GM12801 (cell line): Measurements from ENCODE around the gene ASCL3.

Source experiments
- TF ChIP-seq, protein P1 (sequence below): IDR thresholded peaks from one replicate; pipeline ENCODE4 v1.5.1; 2011; ENCODE audit warnings: control low read depth; ENCODE audit not compliant: insufficient read length; ENCODE audit errors: extremely low read depth

ASCL3 gene

DNA sequence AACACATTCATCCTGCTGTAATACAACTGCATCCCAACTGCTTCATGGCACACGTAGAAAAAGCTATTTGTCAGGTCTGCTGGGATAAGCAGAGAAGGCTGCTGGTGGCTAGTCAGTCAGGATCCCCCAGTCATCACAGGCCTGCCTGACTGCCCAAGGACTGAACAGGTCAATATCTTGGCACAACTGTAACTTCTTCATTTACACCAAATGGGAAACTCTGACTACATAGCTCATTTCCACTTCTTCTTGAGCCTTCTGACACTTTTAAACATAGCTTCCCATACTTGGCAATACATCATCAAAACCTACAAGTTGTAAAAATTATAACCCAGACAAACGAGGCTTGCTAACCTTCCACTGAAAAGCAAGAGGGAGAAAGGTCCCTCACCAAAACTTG, 18.6 kb upstream of the ASCL3 start:
- TF ChIP-seq, protein P1, sequence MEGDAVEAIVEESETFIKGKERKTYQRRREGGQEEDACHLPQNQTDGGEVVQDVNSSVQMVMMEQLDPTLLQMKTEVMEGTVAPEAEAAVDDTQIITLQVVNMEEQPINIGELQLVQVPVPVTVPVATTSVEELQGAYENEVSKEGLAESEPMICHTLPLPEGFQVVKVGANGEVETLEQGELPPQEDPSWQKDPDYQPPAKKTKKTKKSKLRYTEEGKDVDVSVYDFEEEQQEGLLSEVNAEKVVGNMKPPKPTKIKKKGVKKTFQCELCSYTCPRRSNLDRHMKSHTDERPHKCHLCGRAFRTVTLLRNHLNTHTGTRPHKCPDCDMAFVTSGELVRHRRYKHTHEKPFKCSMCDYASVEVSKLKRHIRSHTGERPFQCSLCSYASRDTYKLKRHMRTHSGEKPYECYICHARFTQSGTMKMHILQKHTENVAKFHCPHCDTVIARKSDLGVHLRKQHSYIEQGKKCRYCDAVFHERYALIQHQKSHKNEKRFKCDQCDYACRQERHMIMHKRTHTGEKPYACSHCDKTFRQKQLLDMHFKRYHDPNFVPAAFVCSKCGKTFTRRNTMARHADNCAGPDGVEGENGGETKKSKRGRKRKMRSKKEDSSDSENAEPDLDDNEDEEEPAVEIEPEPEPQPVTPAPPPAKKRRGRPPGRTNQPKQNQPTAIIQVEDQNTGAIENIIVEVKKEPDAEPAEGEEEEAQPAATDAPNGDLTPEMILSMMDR: no peak

DNA sequence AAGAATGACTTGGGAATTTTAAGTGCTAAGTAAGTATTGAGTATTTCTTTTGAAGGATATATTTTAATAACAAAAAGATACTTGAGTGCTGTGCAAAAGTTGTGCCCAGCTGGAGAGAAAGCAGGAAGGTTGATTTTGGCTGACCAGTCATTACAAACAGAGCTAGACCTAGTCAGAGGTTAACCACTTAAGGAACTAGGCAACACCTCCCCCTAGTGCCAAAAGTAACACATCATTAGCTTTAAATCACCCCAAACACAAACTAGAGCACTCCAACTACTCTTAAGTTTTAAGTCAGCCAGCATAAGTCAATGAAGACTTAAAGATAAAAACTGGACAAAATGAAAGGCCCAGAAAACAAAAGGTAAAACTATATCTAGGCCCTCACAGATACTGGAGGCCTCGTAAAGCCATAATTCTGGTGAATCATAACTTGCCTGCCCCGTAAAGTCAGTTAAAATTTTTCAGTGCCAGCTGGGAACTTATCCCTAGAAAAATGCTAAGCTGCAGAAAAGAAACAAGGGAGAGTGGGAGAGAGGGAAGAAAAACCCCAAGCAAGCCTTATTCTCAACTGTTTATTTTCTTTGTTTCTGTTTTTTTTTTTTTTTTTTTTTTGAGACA, 16.8 kb upstream of the ASCL3 start:
- TF ChIP-seq, protein P1: no peak

DNA sequence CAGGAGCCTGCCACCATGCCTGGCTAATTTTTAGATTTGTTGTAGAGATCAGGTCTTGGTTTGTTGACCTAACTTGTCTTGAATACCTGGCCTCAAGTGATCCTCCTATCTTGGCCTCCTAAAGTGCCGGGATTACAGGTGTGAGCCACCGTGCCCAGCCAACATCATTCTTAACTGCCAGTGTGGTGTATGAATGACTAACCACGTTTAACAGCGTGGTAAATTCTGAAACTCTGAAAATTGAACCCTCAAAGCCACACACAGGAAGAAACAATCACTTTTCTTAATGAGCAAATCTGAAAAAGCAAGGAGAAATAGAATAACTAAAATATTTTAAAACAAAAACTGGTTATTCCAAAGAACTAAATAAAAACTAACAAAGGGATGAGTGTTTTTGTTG, 14.0 kb upstream of the ASCL3 start:
- TF ChIP-seq, protein P1: no peak

DNA sequence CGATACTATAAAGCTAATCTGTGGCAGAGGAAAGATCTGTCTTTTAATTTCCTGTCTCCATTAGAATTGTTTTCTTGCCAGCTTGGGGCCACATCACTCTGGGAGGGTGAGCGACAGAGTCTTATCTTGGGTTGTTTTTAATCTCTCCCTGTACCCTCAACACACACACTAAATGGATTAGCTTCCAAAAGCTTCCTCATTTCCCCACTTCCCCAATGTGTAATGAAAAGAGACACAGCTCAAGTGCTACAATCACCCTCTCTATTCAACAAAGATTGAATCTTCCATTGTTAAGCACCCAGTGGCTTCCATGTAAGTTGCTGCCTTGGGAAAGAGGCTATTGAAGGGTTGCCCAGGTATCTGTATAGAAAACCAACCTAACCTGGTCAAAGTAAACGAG, 6.1 kb upstream of the ASCL3 start:
- TF ChIP-seq, protein P1: no peak

DNA sequence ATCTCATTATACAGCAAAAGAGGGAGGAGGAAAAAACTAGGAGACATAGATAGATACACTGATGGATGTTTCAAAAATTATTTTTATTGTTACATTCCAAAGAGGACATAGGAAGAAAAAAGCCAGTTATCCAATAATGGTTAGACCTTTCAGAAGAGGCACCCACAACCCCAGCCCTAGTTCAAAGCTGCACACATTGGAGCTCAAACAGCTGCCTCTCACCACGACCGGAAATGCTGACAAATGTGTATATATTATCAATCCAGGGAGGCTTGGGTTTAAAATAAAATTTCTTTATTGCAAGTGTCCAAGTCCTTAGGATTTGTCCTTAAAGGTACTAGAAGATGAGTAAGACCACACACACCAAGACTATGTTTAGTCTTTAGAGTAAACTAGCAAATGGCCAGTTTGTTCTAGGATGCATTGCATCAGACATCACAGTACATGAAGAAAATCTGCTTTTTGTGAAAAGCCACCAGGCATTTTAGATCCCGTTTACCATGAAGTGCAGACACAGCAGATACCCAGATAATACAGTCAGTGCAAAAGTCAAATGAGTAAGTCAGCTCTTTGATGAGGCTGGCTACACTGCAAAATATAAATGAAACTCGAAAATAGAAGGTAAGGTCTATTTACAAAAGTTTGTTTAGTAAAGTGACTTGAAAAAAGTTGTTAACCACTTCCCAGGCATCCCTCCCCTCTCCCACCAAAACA, 4.6 kb upstream of the ASCL3 start:
- TF ChIP-seq, protein P1: no peak

DNA sequence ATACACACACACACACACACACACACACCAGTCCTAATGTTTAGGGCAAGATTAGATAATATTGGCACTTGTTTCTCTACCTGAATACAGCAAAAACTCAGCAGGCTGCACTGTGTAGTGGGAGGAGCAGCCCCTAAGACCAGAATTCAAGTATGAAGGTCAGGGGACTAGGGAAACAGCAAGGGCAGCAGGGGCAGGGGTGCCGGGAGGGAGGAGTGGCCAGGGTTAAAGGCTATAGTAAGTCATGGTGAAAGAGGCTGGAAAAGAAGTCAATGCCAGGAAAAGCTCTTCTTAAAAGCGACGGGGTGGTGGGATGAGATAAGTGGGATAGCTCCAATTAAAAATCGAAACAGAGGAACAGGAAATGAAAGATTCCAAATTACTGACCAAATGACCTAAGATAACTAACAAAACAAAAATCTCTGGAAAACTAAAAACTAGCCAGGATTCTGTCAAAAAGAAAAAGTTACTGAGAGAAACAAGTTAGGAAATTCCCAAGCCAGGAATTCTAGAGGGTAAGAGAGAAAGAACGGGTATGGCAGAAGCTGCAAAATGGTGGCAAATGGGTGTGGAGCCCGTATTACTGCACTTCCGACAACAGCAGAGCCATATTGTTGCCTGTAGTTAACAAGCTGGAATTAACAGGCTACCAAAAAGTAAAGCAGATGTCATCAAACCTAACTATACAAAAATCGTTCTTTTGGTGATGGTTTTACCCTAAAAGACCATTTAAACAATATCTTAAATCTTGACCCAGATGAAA, 1.3 kb downstream of the ASCL3 start:
- TF ChIP-seq, protein P1: no peak

DNA sequence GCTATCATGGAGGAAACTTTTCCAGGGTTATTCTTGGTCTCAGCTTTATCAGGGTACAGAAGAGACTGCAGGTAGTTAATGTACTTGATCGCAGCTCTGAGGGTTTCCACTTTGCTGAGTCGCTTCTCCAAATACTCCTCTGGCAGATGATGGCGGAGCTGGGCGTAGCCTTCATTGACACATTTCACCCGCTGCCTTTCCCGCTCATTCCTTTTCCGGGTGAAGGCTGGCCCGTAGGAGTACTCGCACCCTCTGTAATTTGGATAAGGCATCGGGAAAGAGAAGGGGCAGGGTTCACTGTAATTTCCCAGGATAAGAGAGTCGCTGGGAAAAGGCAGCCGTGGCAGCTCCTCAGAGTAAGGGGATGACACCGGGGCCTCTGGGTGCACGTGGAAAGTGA, 5.2 kb downstream of the ASCL3 start:
- TF ChIP-seq, protein P1: no peak
